GM12865 (cell line): ENCODE results near the gene NMRK2.

ENCODE experiments used
- DNase-seq: peaks from one replicate; pipeline ENCODE4 v3.0.0; 2010; ENCODE audit warnings: low read depth
- H3K4me3 ChIP-seq: 2 replicates; pipeline ENCODE4 v1.5.1; 2011; ENCODE audit warnings: mild to moderate bottlenecking, low read depth, low read length, control low read depth
- CTCF ChIP-seq: IDR thresholded peaks from 2 replicates; pipeline ENCODE4 v1.5.1; 2011; ENCODE audit warnings: low read length, control low read depth, low read depth, inconsistent platforms; ENCODE audit not compliant: insufficient read depth; ENCODE audit errors: missing control alignments

NMRK2 gene

GRCh38 chr19:3981736-3982681 lies 49.1 kb downstream of the NMRK2 start:
- no peak overlapping the region for H3K4me3 ChIP-seq
- TF ChIP-seq CTCF: no peak
- DNase-seq: no peak

- TF ChIP-seq CTCF: no peak
- DNase-seq: no peak
- H3K4me3 ChIP-seq: peak overlapping the region; percentile 77
These were observed 50.1 kb downstream of the NMRK2 start for GRCh38 chr19:3982701-3983541.

GRCh38 chr19:3983542-3983914 lies 50.7 kb downstream of the NMRK2 start:
- no peak for TF ChIP-seq CTCF
- peak overlapping the region; percentile 77 for H3K4me3 ChIP-seq
- DNase-seq: no peak

- peak overlapping the region; percentile 77 for H3K4me3 ChIP-seq
- DNase-seq: peak; percentile 71
- no peak for TF ChIP-seq CTCF
These were observed 51.2 kb downstream of the NMRK2 start for GRCh38 chr19:3983936-3984583.

- DNase-seq: no peak
- no peak for TF ChIP-seq CTCF
- H3K4me3 ChIP-seq: peak overlapping the region; percentile 77
These were observed 51.7 kb downstream of the NMRK2 start for GRCh38 chr19:3984584-3984907.

- TF ChIP-seq CTCF: no peak
- peak within 1 kb of the TSS; percentile 77 for H3K4me3 ChIP-seq
- DNase-seq: peak; percentile 97
These were observed 52.2 kb downstream of the NMRK2 start, which contains the start of gene EEF2 for GRCh38 chr19:3984908-3985642. EEF2 (minus strand) TSS chr19:3985463; CDS start chr19:3985380, 83 bp downstream.
